ENCODE data around the gene G6PC1. TPM values are rescaled to one million over a fixed set of nuclear protein-coding genes. Genes with fewer than 3 reads are reported as not detected.

The G6PC1 gene
- total and polyA plus RNA-seq, 2 of the 13 experiments (the other 11 are each of a cell fraction or from before 2014, with no cell fraction given) = 1.7 to 37.9 TPM

GRCh38 chr17:42855048-42855596 lies 45.5 kb upstream of the G6PC1 start (continued):
- TF ChIP-seq ZNF501 (CRISPR knock-in tag; IDR thresholded peaks at IDR 0.05) = no peak
- TF ChIP-seq PHF8 (CRISPR knock-in tag; IDR thresholded peaks at IDR 0.05) = no peak
- no peak for TF ChIP-seq ZFY (CRISPR knock-in tag; IDR thresholded peaks at IDR 0.05)
- TF ChIP-seq ZNF30 (CRISPR knock-in tag; IDR thresholded peaks at IDR 0.05) = no peak
- peak; percentile 86 for TF ChIP-seq PAXIP1 (CRISPR knock-in tag; conservative IDR thresholded peaks at IDR 0.05)
- TF ChIP-seq ZSCAN9 (CRISPR knock-in tag; IDR thresholded peaks at IDR 0.05; ENCODE audit: borderline replicate concordance) = no peak
- no peak for TF ChIP-seq BATF2 (CRISPR knock-in tag; IDR thresholded peaks at IDR 0.05)
- no peak for TF ChIP-seq ZNF234 (CRISPR knock-in tag; conservative IDR thresholded peaks at IDR 0.05)
- TF ChIP-seq HMG20B (CRISPR knock-in tag; conservative IDR thresholded peaks at IDR 0.05) = 0 out of 2 replicates have a peak, but pooled peaks have one; percentile 35
- TF ChIP-seq TRIM22 (IDR thresholded peaks at IDR 0.05) = no peak
- TF ChIP-seq MAZ (IDR thresholded peaks at IDR 0.05; ENCODE audit: borderline replicate concordance, low read depth, low read length) = no peak
- TF ChIP-seq MAZ (CRISPR knock-in tag; IDR thresholded peaks at IDR 0.05; ENCODE audit: low read depth) = peak; percentile 60
- no peak; the same call in 1 of the 2 replicates for TF ChIP-seq ARID3A (IDR thresholded peaks at IDR 0.05; ENCODE audit: low read depth, low read length)
- no peak for TF ChIP-seq SRF (IDR thresholded peaks at IDR 0.05; ENCODE audit: low read depth, low read length)
- TF ChIP-seq ZNF33B (CRISPR knock-in tag; IDR thresholded peaks at IDR 0.05) = no peak
- TF ChIP-seq ARNTL (CRISPR knock-in tag; IDR thresholded peaks at IDR 0.05) = 0 out of 2 replicates have a peak, but pooled peaks have one; percentile 30
- no peak for TF ChIP-seq CREB1 (IDR thresholded peaks at IDR 0.05)
- peak; percentile 74 for TF ChIP-seq CREB1 (CRISPR knock-in tag; IDR thresholded peaks at IDR 0.05)
- no peak for TF ChIP-seq ETV6 (CRISPR knock-in tag; conservative IDR thresholded peaks at IDR 0.05)
- peak; percentile 59; the same call in 1 of the 2 replicates for TF ChIP-seq THAP9 (CRISPR knock-in tag; IDR thresholded peaks at IDR 0.05; ENCODE audit: borderline replicate concordance)
- TF ChIP-seq MAF1 (CRISPR knock-in tag; IDR thresholded peaks at IDR 0.05; ENCODE audit: borderline replicate concordance) = no peak
- TF ChIP-seq ZBTB7B (CRISPR knock-in tag; IDR thresholded peaks at IDR 0.05) = peak; percentile 87

All from HepG2 (cell line).